Hematopoietic multipotent progenitor cell treated with erythropoietin and hydrocortisone succinate and interleukin-3 and kit ligand, for 6 days (in vitro differentiated cells): ENCODE data around the gene CCDC185.

Source experiments
- DNase-seq: peaks from one replicate; pipeline ENCODE4 v3.0.0-alpha.2; 2015

CCDC185 gene

GRCh38 chr1:223443397-223443796 lies 50.2 kb downstream of the CCDC185 start:
- no peak for DNase-seq

GRCh38 chr1:223444411-223444810 lies 51.2 kb downstream of the CCDC185 start:
- no peak for DNase-seq
